NCI-H146 (cell line): ENCODE results near the gene SRPK2.
A peak's percentile ranks its signal among the peaks of the same experiment; 100 is the strongest.
"Not testable (repeated sequence)": the region's sequence is repeated elsewhere in the genome, so short reads cannot be mapped to it uniquely, and the experiment has no call there.

Experiments used
- DNase-seq: peaks from one replicate; lab custom pipeline; 2025; lab: John Stamatoyannopoulos, UW

SRPK2 gene

DNA sequence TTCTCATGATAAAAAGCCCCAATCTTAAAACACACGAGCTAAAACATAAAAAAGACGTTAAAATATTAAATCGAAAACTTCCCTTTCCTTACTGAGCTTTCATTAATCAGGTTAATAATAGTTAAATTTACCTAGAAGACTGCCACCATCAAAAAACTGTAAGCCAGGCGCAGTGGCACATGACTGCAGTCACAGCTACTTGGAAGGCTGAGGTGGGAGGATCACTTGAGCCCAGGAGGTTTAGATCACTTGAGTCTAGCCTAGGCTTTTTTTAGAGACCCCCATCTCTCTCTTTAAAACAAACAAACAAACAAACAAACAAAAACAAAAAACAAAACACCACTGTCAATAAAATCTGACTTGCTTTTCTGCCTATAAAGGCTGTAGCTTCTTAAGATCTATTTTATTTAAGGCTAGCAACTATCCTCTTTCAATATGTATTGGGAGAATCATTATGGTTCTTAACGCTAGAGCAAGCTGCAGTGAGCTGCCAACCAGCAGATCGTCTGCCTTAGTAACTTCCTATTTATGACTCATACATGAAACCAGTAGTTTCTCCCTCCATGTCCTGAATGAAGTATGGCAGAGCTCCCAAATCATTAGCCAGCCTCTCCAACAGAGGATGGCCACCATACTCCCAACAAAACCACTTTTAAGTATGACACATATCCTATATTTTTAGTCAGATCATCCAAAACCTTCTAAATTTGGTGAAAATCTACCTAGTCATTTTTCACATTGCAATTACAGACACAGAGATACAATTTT is 163.7 kb downstream of the SRPK2 start:
- DNase-seq: no peak

GRCh38 chr7:105222953-105223352 is 165.8 kb downstream of the SRPK2 start:
- no peak for DNase-seq

GRCh38 chr7:105219771-105220160 is 169.0 kb downstream of the SRPK2 start:
- no peak for DNase-seq

DNA sequence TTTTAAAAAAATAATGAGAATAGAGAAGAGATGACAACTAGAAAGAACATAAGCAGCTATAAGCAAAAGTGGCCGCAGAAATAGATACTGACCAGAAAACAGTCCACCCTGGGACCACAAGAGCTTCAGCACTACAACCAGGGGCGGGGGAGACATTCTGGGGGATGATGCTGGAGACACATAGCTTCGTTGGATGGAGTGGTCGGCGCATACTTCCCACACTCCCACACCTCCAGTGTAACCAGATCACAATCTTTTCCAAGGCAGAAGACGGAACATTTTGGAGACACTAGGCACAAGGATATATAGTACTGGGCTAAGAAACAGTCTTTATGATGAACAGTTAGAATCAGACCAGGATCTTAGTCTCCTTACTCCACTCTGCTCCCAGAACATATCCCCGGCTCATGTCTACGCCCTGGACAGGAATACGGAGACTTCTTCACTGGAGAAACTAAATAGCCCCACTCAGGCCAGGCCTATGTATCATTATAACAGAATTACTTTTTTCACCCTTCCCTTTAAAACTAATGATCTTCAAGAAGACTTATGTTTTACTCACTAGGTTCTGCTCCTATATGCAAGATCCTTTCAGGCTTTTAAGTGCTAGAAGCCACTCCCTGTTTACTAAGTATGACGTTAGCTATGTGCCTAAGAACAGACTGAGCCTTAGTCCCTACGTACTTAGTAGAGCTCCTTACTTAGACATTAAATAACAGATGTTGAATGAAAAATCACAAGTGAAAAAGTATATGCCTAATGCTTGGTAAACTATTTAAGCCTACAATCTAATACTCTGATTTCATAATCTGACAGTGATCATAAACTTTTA is 169.6 kb downstream of the SRPK2 start:
- no peak for DNase-seq

GRCh38 chr7:105218215-105218614 is 170.5 kb downstream of the SRPK2 start:
- no peak for DNase-seq

- peak; percentile 13 for DNase-seq
Observed at GRCh38 chr7:105216786-105217185, 171.9 kb downstream of the SRPK2 start.

GRCh38 chr7:105215821-105216220 is 172.9 kb downstream of the SRPK2 start:
- DNase-seq: no peak

GRCh38 chr7:105215182-105215581 is 173.5 kb downstream of the SRPK2 start:
- DNase-seq: no peak

DNA sequence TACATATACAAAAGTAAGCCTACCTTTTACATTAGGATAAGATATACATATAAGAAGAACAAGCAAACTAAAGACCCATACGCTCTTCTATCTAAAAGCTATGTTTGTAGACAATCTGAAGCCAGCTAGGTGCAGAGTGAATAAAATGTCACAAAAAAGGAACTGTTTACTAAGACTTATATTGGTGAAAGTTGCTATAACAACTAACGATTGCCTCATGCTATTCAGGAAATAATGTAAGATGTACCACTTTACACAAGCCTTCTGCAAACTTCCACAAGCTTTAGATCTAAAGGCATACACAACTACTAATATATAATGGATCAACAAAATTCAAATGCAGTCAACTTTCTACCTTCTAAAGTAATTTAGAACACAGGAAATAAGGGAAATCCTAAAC is 175.1 kb downstream of the SRPK2 start:
- no peak for DNase-seq

GRCh38 chr7:105212212-105212611 is 176.5 kb downstream of the SRPK2 start:
- DNase-seq: no peak

GRCh38 chr7:105210721-105211205 is 178.0 kb downstream of the SRPK2 start:
- peak; percentile 18 for DNase-seq

- no peak for DNase-seq
Observed at GRCh38 chr7:105209870-105210269, 178.9 kb downstream of the SRPK2 start.

DNA sequence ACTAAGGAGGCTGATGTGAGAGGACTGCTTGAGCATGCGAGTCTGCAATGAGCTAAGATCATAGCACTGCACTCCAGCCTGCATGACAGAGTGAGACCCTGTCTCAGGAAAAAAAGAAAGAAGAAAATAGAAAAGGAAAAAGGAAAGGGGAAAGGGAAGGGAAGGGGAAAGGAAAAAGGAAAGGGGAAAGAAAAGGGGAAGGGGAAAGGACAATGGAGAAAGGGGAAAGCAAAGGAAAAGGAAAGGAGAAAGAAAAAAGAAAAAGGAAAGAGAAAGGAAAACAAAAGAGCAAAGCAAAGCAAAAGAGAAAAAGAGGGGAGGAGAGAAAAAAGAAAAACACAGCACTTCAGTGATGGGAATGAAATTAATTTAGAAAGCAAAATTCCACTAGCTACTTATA is 179.3 kb downstream of the SRPK2 start:
- no peak for DNase-seq

GRCh38 chr7:105206985-105207384 is 181.7 kb downstream of the SRPK2 start:
- DNase-seq: no peak

DNA sequence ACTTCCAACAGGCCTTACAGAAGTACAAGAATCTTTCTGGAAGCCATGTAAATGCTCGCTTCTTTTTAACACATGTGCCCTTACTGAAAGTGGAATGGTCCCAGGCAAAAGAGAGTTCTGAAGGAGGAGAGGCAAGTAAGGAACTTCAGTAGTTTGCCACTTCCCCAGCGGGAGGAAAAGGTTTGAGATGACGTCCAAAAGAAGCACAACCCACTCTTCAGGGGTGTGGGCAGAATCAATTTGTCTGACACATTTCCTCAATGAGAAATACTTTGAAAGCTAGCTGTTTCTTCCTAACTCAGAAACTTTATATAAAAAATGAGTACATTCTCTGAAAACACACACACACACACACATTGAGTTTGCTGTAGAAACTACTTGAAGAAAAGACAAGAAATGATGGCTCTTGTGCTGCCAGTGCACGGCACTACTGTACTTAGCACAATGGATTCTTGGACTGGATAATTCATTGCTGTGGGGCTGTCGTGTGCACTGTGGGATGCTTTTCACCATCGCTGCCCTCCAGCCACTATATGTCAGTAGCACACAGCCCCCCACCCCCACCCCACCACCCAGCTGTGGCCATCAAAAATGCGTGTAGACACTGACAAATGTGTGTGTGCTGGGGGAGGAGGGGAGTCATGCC is 183.0 kb downstream of the SRPK2 start:
- no peak for DNase-seq

DNA sequence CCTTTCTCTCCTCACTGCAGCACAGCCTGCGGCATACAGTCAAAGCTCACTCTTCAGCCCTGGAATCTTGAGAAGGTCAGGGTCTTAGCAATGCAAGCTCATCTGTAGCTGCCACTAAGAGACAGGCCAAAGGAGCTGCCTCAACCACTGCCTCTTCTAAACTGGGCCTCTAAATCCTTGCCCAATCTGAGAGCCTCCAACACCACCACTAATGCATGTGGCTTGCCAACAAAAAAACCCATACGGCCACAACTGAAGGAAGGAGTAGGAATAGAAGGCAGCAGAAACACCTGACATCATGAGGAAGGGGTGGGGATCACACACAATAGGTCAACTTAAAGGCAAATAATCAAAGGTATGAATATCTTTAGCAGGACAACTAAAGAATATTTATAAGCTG is 183.8 kb downstream of the SRPK2 start:
- DNase-seq: no peak

- DNase-seq: no peak
Observed at GRCh38 chr7:105204520-105204919, 184.2 kb downstream of the SRPK2 start.

DNA sequence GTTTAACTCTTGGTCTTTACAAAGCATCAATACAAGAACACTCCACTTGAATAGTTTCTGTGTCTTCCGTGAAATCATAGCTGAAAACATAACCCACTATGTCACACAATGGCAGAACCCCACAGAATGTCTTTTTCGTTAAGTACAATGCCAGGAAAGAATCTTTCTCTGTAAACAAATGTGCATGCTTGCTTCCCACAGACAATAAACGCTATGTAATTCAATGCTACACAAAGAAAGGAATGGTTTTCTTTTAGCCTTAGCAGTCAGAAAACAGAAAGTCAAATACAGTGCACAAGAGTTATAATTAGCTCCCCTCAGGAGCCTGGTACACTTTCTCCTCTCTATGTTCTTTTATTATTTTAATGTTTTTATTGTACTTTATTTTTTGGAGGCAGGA is 186.1 kb downstream of the SRPK2 start:
- DNase-seq: peak; percentile 39

DNA sequence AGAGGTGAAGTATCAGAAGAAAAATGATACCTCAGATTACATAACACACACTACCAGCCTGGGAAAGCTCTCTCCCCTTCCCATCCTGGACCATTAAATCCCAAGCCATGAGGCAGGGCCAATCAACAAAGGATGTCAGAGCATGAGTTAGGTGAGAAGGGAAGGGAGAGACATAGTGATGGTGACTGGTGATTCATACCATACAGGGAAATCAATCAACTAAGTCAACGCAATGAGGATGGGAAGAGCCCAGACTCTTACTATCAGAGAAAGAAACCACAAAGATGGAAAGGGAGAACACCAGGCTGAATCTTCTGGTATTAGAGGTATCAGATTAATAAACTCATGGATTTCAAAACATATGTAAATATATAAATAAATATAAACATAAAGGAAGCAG is 189.3 kb downstream of the SRPK2 start:
- DNase-seq: no peak

GRCh38 chr7:105198223-105198622 is 190.5 kb downstream of the SRPK2 start:
- no peak for DNase-seq

- no peak for DNase-seq
Observed at GRCh38 chr7:105196473-105196872, 192.2 kb downstream of the SRPK2 start.

GRCh38 chr7:105195891-105196290 is 192.8 kb downstream of the SRPK2 start:
- no peak for DNase-seq

DNA sequence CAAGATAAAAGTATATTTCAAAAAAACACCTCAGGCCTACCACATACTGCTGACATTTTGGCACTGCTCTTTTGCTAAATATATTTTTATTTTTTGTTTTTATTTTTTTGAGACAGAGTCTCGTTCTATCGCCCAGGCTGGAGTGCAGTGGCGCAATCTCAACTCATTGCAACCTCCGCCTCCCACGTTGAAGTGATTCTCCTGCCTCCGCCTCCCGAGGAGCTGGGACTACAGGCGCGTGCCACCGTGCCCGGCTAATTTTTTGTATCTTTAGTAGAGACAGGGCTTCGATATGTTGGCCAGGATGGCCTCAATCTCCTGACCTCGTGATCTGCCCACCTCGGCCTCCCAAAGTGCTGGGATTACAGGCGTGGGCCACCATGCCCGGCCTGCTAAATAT is 193.8 kb downstream of the SRPK2 start:
- DNase-seq: not testable (repeated sequence)
